Uterus (tissue), 4 donors: ENCODE results near the gene COBLL1. TPM values are rescaled to one million over a fixed set of nuclear protein-coding genes. Genes with fewer than 3 reads are reported as not detected.

ENCODE experiments used
- DNase-seq, 2 donors: peaks; one replicate each; pipeline ENCODE4 v3.0.0-alpha.2; 2019 to 2020
- H3K27ac ChIP-seq, 2 donors: fragments of 200-600 bp; sonication (generic); 1 replicate in 1 of 2; 2 replicates in 1 of 2; pipeline ENCODE4 v1.5.1; 2016 to 2018
- H3K27me3 ChIP-seq, 2 donors: fragments of 200-600 bp; sonication (generic); one replicate each; pipeline ENCODE4 v1.5.1; 2018 to 2019; ENCODE audit warnings: control low read depth in 1 of 2
- H3K36me3 ChIP-seq, 2 donors: fragments of 200-600 bp; sonication (generic); one replicate each; pipeline ENCODE4 v1.5.1; 2019; ENCODE audit warnings: control low read depth in 1 of 2
- H3K4me1 ChIP-seq, 2 donors: fragments of 200-600 bp; sonication (generic); one replicate each; pipeline ENCODE4 v1.5.1; 2018 to 2019; ENCODE audit warnings: control low read depth in 1 of 2
- H3K4me3 ChIP-seq, 2 donors: fragments of 200-600 bp; sonication (generic); 1 replicate in 1 of 2; 2 replicates in 1 of 2; pipeline ENCODE4 v1.5.1; 2018 to 2019; ENCODE audit warnings: mild to moderate bottlenecking in 1 of 2
- H3K9me3 ChIP-seq, 2 donors: fragments of 200-600 bp; sonication (generic); one replicate each; pipeline ENCODE4 v1.5.1; 2019; ENCODE audit warnings: control low read depth in 1 of 2
- CTCF ChIP-seq, 4 experiments: fragments of 200-600 bp in 2 of 4; fragments of 450-650 bp in 2 of 4; sonication (generic) in 2 of 4; IDR thresholded peaks; one replicate each; pipeline ENCODE4 v1.5.1; 2016 to 2019; ENCODE audit warnings: antibody characterized with exemption in 4 of 4, mild to moderate bottlenecking in 2 of 4, moderate library complexity in 1 of 4
- POLR2A ChIP-seq, 2 donors: fragments of 450-650 bp; IDR thresholded peaks; one replicate each; pipeline ENCODE4 v1.6.1; 2016; ENCODE audit warnings: antibody characterized with exemption in 2 of 2, mild to moderate bottlenecking in 1 of 2, moderate library complexity in 1 of 2
- intact Hi-C: fragments of 100-400 bp; cut with DNase I; formaldehyde crosslinking; loops from one replicate; pipeline ENCODE4 v1.15.1; 2023; ENCODE audit warnings: low total_unique reads
- total RNA-seq, 4 donors: library from RNA; depleted of rRNA in 3 of 4; stranded (reverse); fragments of >200 nt in 3 of 4; gene quantifications; one replicate each; pipeline versions ENCODE4 v1.1.0 to v1.2.4, GENCODE V29; 2014 to 2023
- donor health status: DM: yes; HTN: yes; CAD: no.

The COBLL1 gene
- total RNA-seq, 4 donors from 2014 or later, result 4.1 to 32.6 (median 17.9) TPM

DNA sequence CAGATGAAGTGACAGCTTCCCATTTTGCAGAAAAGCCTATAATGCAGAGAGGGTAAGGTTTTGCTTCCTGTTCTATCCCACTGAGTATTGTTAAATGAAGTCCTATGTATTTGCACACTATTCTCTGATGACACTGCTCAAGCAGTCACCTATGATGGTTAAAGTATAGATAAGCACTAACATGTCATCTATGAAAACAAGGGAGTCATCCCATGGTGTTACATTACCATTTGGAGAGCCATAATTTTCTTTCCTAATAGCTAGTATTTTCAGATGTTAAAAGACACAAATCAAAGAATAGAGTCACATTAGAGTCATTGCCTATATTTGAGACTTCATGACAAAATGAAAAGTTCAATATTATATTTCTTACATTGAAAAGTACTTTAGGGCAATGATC, 177.6 kb downstream of the COBLL1 start:
- H3K27me3 ChIP-seq, result no peaks in the 10 kb centered on the region
- no peak overlapping the region for H3K4me3 ChIP-seq
- TF ChIP-seq POLR2A (IDR thresholded peaks at IDR 0.05) (no peak), CTCF (IDR thresholded peaks at IDR 0.05) (no peak)
- H3K27ac ChIP-seq, result no peak overlapping the region
- no peaks in the 10 kb centered on the region for H3K36me3 ChIP-seq
- H3K4me1 ChIP-seq, result no peaks in the 10 kb centered on the region
- intact Hi-C loops, result no loop called here
- DNase-seq, result no peak
- no peaks in the 10 kb centered on the region for H3K9me3 ChIP-seq

- H3K27ac ChIP-seq, result no peak overlapping the region
- intact Hi-C loops, result no loop called here
- TF ChIP-seq POLR2A (IDR thresholded peaks at IDR 0.05) (no peak), CTCF (IDR thresholded peaks at IDR 0.05) (no peak)
Measured at GRCh38 chr2:164662868-164663631, 178.6 kb downstream of the COBLL1 start.

DNA sequence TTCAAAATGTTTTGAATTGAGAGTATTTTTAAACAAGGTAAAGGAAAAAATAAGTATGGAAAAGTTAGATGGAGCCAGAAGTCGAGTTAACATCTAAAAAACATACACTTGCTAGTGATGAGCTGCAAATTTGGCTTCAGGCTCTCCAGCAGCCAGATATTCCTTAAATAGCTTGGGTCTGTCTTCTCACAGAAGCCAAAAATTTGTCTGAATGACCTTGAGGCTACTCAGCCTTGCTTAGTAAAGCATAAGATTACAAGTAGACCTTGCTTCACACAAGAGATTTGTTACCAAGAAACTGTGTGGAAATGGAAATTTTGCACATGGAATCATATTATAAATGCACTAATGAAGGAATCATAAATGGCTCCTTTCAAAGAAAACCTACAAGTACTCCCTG, 179.6 kb downstream of the COBLL1 start:
- intact Hi-C loops, result no loop called here
- Histone ChIP-seq H3K27me3 (no peaks in the 10 kb centered on the region), H3K27ac (no peak overlapping the region), H3K4me3 (no peak overlapping the region), H3K36me3 (no peaks in the 10 kb centered on the region), H3K4me1 (no peaks in the 10 kb centered on the region), H3K9me3 (no peaks in the 10 kb centered on the region)
- DNase-seq, result no peak
- TF ChIP-seq POLR2A (IDR thresholded peaks at IDR 0.05) (no peak), CTCF (IDR thresholded peaks at IDR 0.05) (no peak)

More at GRCh38 chr2:164662868-164663631, 178.6 kb downstream of the COBLL1 start:
- H3K36me3 ChIP-seq, result no peaks in the 10 kb centered on the region
- no peaks in the 10 kb centered on the region for H3K27me3 ChIP-seq
- DNase-seq, result no peak
- no peak overlapping the region for H3K4me3 ChIP-seq
- no peaks in the 10 kb centered on the region for H3K9me3 ChIP-seq
- no peaks in the 10 kb centered on the region for H3K4me1 ChIP-seq

DNA sequence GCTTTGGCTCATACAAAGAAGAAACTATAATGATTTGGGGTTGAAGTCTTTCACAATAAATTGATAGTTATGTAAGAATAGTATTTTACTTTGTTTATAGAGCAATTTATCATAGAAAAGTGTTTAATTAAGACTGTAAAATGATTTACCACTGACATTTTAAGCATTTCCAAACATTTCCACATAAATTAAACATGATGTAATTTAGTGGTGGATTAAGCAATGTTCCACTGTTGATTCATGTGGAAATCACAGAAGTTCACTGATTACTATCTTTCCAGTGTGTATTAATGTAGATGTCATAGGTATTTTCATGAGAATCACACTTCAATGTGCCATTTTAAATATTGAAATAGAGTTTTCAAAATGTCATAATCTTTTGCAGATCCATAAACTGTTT, 180.3 kb downstream of the COBLL1 start:
- TF ChIP-seq CTCF (IDR thresholded peaks at IDR 0.05) (no peak), POLR2A (IDR thresholded peaks at IDR 0.05) (no peak)
- DNase-seq, result no peak
- no peak overlapping the region for H3K4me3 ChIP-seq
- intact Hi-C loops, result no loop called here
- no peaks in the 10 kb centered on the region for H3K4me1 ChIP-seq
- H3K9me3 ChIP-seq, result no peaks in the 10 kb centered on the region
- H3K27ac ChIP-seq, result no peak overlapping the region
- H3K36me3 ChIP-seq, result no peaks in the 10 kb centered on the region
- H3K27me3 ChIP-seq, result no peaks in the 10 kb centered on the region

- intact Hi-C loops, result no loop called here
- no peak for TF ChIP-seq CTCF (IDR thresholded peaks at IDR 0.05)
- no peak for TF ChIP-seq POLR2A (IDR thresholded peaks at IDR 0.05)
- Histone ChIP-seq H3K27me3 (no peaks in the 10 kb centered on the region), H3K9me3 (no peaks in the 10 kb centered on the region), H3K27ac (no peak overlapping the region), H3K36me3 (no peaks in the 10 kb centered on the region), H3K4me3 (no peak overlapping the region), H3K4me1 (no peaks in the 10 kb centered on the region)
- no peak for DNase-seq
Measured at GRCh38 chr2:164657129-164657528, 184.5 kb downstream of the COBLL1 start.
